Hepatocyte (in vitro differentiated cells): ENCODE measurements around the gene CARS2. TPM values are rescaled to one million over a fixed set of nuclear protein-coding genes. Genes with fewer than 3 reads are reported as not detected.
A peak's percentile ranks its signal among the peaks of the same experiment; 100 is the strongest.

ENCODE experiments used
- DNase-seq: peaks from one replicate; pipeline ENCODE4 v3.0.0-alpha.2; 2016; ENCODE audit warnings: low spot score
- H2AFZ ChIP-seq: fragments of 200-600 bp; sonication (generic); 2 replicates; pipeline ENCODE4 v1.6.0; 2016; ENCODE audit warnings: antibody characterized with exemption, mild to moderate bottlenecking
- H3K27ac ChIP-seq: fragments of 200-600 bp; sonication (generic); 2 replicates; pipeline ENCODE4 v1.5.1; 2016; ENCODE audit warnings: mild to moderate bottlenecking
- H3K27me3 ChIP-seq: fragments of 200-600 bp; sonication (generic); 2 replicates; pipeline ENCODE4 v1.6.1; 2016
- H3K36me3 ChIP-seq: fragments of 200-600 bp; sonication (generic); replicated peaks from 2 replicates; pipeline ENCODE4 v1.5.1; 2016; ENCODE audit warnings: low read depth; ENCODE audit not compliant: insufficient read depth
- H3K4me1 ChIP-seq: fragments of 200-600 bp; sonication (generic); 2 replicates; pipeline ENCODE4 v1.5.1; 2016; ENCODE audit warnings: mild to moderate bottlenecking, moderate library complexity; ENCODE audit not compliant: insufficient read depth
- H3K4me2 ChIP-seq: fragments of 200-600 bp; sonication (generic); 2 replicates; pipeline ENCODE4 v1.6.0; 2016
- H3K4me3 ChIP-seq: fragments of 200-600 bp; sonication (generic); 2 replicates; pipeline ENCODE4 v1.5.1; 2016; ENCODE audit warnings: mild to moderate bottlenecking
- H3K79me2 ChIP-seq: fragments of 200-600 bp; sonication (generic); 2 replicates; pipeline ENCODE4 v1.6.0; 2017; ENCODE audit warnings: mild to moderate bottlenecking
- H3K9me2 ChIP-seq: fragments of 200-600 bp; sonication (generic); replicated peaks from 2 replicates; pipeline ENCODE4 v1.6.0; 2017; ENCODE audit warnings: mild to moderate bottlenecking; ENCODE audit not compliant: insufficient read depth
- H3K9me3 ChIP-seq: fragments of 200-600 bp; sonication (generic); 2 replicates; pipeline ENCODE4 v1.5.1; 2016; ENCODE audit warnings: low read depth, mild to moderate bottlenecking
- H4K20me1 ChIP-seq: fragments of 200-600 bp; sonication (generic); 2 replicates; pipeline ENCODE4 v1.6.0; 2016; ENCODE audit warnings: mild to moderate bottlenecking; ENCODE audit not compliant: insufficient read depth, poor library complexity, severe bottlenecking
- CTCF ChIP-seq: fragments of 200-600 bp; sonication (generic); IDR thresholded peaks from 2 replicates; pipeline ENCODE4 v1.5.1; 2016; ENCODE audit warnings: antibody characterized with exemption, mild to moderate bottlenecking; ENCODE audit not compliant: poor library complexity
- EZH2 ChIP-seq: fragments of 200-600 bp; sonication (generic); IDR thresholded peaks from 2 replicates; pipeline ENCODE4 v1.6.1; 2016; ENCODE audit warnings: antibody characterized with exemption, mild to moderate bottlenecking, borderline replicate concordance
- EZH2phosphoT487 ChIP-seq: fragments of 200-600 bp; sonication (generic); IDR thresholded peaks from one replicate; pipeline ENCODE4 v1.6.1; 2018; ENCODE audit warnings: antibody characterized with exemption, mild to moderate bottlenecking, low read depth, moderate library complexity; ENCODE audit not compliant: unreplicated experiment, severe bottlenecking
- WGBS: methylation state at CpG from one replicate; pipeline ENCODE4 v1.1.6; 2016; ENCODE audit warnings: low lambda C conversion rate; ENCODE audit errors: missing lambda C conversion rate; 5-methylcytosine and 5-hydroxymethylcytosine counted together
- polyA plus RNA-seq: library from polyadenylated mRNA; unstranded; fragments of >200 nt; fragmentation: Nextera tagmentation; extraction: Ambion mirVana; gene quantifications from 2 replicates; pipeline ENCODE4 v1.2.1, GENCODE V29; 2016
- total RNA-seq: library from RNA; depleted of rRNA; stranded (reverse); fragments of >200 nt; gene quantifications from 2 replicates; pipeline ENCODE4 v1.2.3, GENCODE V29; 2014

CARS2 gene
- total RNA-seq (70.9 and 72.9 TPM in 2 replicates), polyA plus RNA-seq (105 and 127 TPM in 2 replicates)

GRCh38 chr13:110705826-110706569, at the start of gene CARS2:
CARS2 (minus strand) TSS chr13:110706116; CDS start chr13:110706093, 23 bp downstream.
- Histone ChIP-seq H3K4me1 (peaks cover 3% of the 10 kb centered on the region), H2AFZ (peak within 1 kb of the TSS; percentile 34), H3K4me3 (peak within 1 kb of the TSS; percentile 47), H3K79me2 (peaks cover 58% of the 10 kb centered on the region), H3K27ac (peak within 1 kb of the TSS; percentile 85), H3K9me2 (no peaks in the 10 kb centered on the region), H3K27me3 (no peaks in the 10 kb centered on the region), H3K9me3 (no peaks in the 10 kb centered on the region), H3K4me2 (peak within 1 kb of the TSS; percentile 92), H4K20me1 (no peaks in the 10 kb centered on the region), H3K36me3 (no peaks in the 10 kb centered on the region)
- WGBS: under 1% methylated on average over 48 of the region's 80 CpGs
- TF ChIP-seq EZH2 (no peak), EZH2phosphoT487 (no peak), CTCF (no peak)
- DNase-seq: peak; percentile 97

- Histone ChIP-seq H3K79me2 (no peaks in the 10 kb centered on the region), H3K36me3 (no peaks in the 10 kb centered on the region), H2AFZ (no peak overlapping the region), H3K9me3 (peaks cover 4% of the 10 kb centered on the region), H3K4me2 (no peak overlapping the region), H4K20me1 (no peaks in the 10 kb centered on the region), H3K27me3 (no peaks in the 10 kb centered on the region), H3K4me3 (no peak overlapping the region), H3K9me2 (no peaks in the 10 kb centered on the region), H3K4me1 (peaks cover 9% of the 10 kb centered on the region), H3K27ac (no peak overlapping the region)
- no peak for DNase-seq
- 66% methylated on average over 4 of the region's 4 CpGs for WGBS
- TF ChIP-seq EZH2: no peak
- TF ChIP-seq EZH2phosphoT487: no peak
- no peak for TF ChIP-seq CTCF
Measured at GRCh38 chr13:110748271-110748670, 42.4 kb upstream of the CARS2 start.

- 20% methylated on average over 1 of the region's 1 CpG for WGBS
- Histone ChIP-seq H3K27ac (peak overlapping the region; percentile 0), H3K4me1 (peaks cover 9% of the 10 kb centered on the region)
Measured at GRCh38 chr13:110746438-110746837, 40.5 kb upstream of the CARS2 start.

More at GRCh38 chr13:110746438-110746837, 40.5 kb upstream of the CARS2 start:
- no peaks in the 10 kb centered on the region for H3K9me3 ChIP-seq
- H4K20me1 ChIP-seq: no peaks in the 10 kb centered on the region
- H3K79me2 ChIP-seq: no peaks in the 10 kb centered on the region
- no peaks in the 10 kb centered on the region for H3K36me3 ChIP-seq
- no peak overlapping the region for H3K4me3 ChIP-seq
- H3K9me2 ChIP-seq: no peaks in the 10 kb centered on the region
- H2AFZ ChIP-seq: no peak overlapping the region
- no peaks in the 10 kb centered on the region for H3K27me3 ChIP-seq
- peak overlapping the region; percentile 8 for H3K4me2 ChIP-seq
- TF ChIP-seq CTCF (no peak), EZH2phosphoT487 (no peak), EZH2 (no peak)
- no peak for DNase-seq
